SH-SY5Y (cell line): ENCODE data around the gene TTC21B.

Experiments used
- GATA2 ChIP-seq: IDR thresholded peaks from 2 replicates; pipeline ENCODE4 v1.6.1; 2011; ENCODE audit warnings: mild to moderate bottlenecking, low read depth, low read length
- GATA3 ChIP-seq: IDR thresholded peaks from 2 replicates; pipeline ENCODE4 v1.6.1; 2011; ENCODE audit warnings: low read depth, mild to moderate bottlenecking, low read length, moderate library complexity

DNA sequence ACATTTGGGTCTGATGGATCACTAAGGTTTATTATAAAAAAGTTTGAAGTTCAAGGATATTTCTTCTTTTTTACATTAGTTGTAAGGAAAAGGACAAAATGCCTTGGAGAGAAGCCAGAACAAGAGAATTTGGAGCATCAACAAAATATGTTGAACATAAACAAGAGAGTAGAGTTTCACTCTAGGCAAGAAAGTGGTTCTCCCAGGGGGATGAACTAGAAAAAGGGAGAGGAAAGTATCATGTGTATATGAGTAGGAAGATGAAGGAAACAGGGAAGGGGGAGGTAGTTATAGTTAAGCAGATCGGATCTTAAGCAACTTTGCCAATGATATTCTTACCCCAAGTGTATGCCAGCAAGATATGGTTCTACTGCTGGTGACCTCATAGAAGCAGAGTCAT, 95.7 kb downstream of the TTC21B start:
- TF ChIP-seq GATA2 = no peak
- TF ChIP-seq GATA3 = no peak
